MM.1S (cell line): ENCODE results near the gene FBXO44.

Experiments
- DNase-seq: peaks from one replicate; pipeline ENCODE4 v3.0.0-alpha.2; 2015
- H2AFZ ChIP-seq: fragments of 300-600 bp; sonication (generic); 2 replicates; pipeline ENCODE4 v1.6.0; 2016; ENCODE audit warnings: antibody characterized with exemption, low read length
- H3F3A ChIP-seq: fragments of 300-600 bp; sonication (generic); 2 replicates; pipeline ENCODE4 v1.6.1; 2016; ENCODE audit warnings: mild to moderate bottlenecking, antibody characterized with exemption, low read length, moderate library complexity, mixed read lengths; ENCODE audit not compliant: insufficient read depth
- H3K27ac ChIP-seq: fragments of 300-600 bp; sonication (generic); 2 replicates; pipeline ENCODE4 v1.5.1; 2016; ENCODE audit warnings: mild to moderate bottlenecking, low read length
- H3K27me3 ChIP-seq: fragments of 300-600 bp; sonication (generic); replicated peaks from 2 replicates; pipeline ENCODE4 v1.6.0; 2016; ENCODE audit warnings: low read length; ENCODE audit not compliant: insufficient read depth
- H3K36me3 ChIP-seq: fragments of 300-600 bp; sonication (generic); replicated peaks from 2 replicates; pipeline ENCODE4 v1.6.1; 2016; ENCODE audit warnings: mild to moderate bottlenecking, low read length, mixed read lengths; ENCODE audit not compliant: insufficient read depth
- H3K4me1 ChIP-seq: fragments of 300-600 bp; sonication (generic); 2 replicates; pipeline ENCODE4 v1.6.1; 2016; ENCODE audit warnings: low read length, mixed read lengths
- H3K4me2 ChIP-seq: fragments of 300-600 bp; sonication (generic); 2 replicates; pipeline ENCODE4 v1.6.0; 2016; ENCODE audit warnings: low read depth, low read length
- H3K4me3 ChIP-seq: fragments of 300-600 bp; sonication (generic); 2 replicates; pipeline ENCODE4 v1.5.1; 2016; ENCODE audit warnings: low read length, mixed read lengths
- H3K79me2 ChIP-seq: fragments of 300-600 bp; sonication (generic); 2 replicates; pipeline ENCODE4 v1.6.1; 2016; ENCODE audit warnings: mixed run types, low read length, mixed read lengths
- H3K9ac ChIP-seq: fragments of 300-600 bp; sonication (generic); 2 replicates; pipeline ENCODE4 v1.6.1; 2016; ENCODE audit warnings: low read length, mixed read lengths
- H3K9me2 ChIP-seq: fragments of 300-600 bp; sonication (generic); replicated peaks from 2 replicates; pipeline ENCODE4 v1.6.1; 2016; ENCODE audit warnings: mild to moderate bottlenecking, low read length, mixed read lengths; ENCODE audit not compliant: insufficient read depth
- H3K9me3 ChIP-seq: fragments of 300-600 bp; sonication (generic); replicated peaks from 2 replicates; pipeline ENCODE4 v1.6.1; 2016; ENCODE audit warnings: mild to moderate bottlenecking, low read length, mixed read lengths; ENCODE audit not compliant: insufficient read depth
- H4K20me1 ChIP-seq: fragments of 300-600 bp; sonication (generic); 2 replicates; pipeline ENCODE4 v1.6.1; 2016; ENCODE audit warnings: mild to moderate bottlenecking, low read length, moderate library complexity, mixed read lengths; ENCODE audit not compliant: insufficient read depth
- CTCF ChIP-seq: fragments of 300-600 bp; sonication (generic); IDR thresholded peaks from 2 replicates; pipeline ENCODE4 v1.5.1; 2016; ENCODE audit warnings: antibody characterized with exemption, low read length, mixed read lengths
- EZH2 ChIP-seq: fragments of 300-600 bp; sonication (generic); optimal IDR thresholded peaks from 2 replicates; pipeline ENCODE3; 2017; ENCODE audit warnings: low read depth, mild to moderate bottlenecking, antibody characterized with exemption, low read length, mixed read lengths
- EZH2phosphoT487 ChIP-seq: fragments of 300-600 bp; sonication (generic); IDR thresholded peaks from 2 replicates; pipeline ENCODE4 v1.6.1; 2018; ENCODE audit warnings: antibody characterized with exemption, low read length

The FBXO44 gene

GRCh38 chr1:11650331-11650991 lies 4.2 kb upstream of the FBXO44 start:
- Histone ChIP-seq H2AFZ (peak overlapping the region; percentile 84), H3F3A (no peaks in the 10 kb centered on the region; the same call in 1 of the 2 replicates)

GRCh38 chr1:11651017-11651416 lies 3.7 kb upstream of the FBXO44 start:
- Histone ChIP-seq H3K27me3 (no peaks in the 10 kb centered on the region; the same call in 1 of the 2 replicates), H3K27ac (no peak overlapping the region), H3K9me3 (no peaks in the 10 kb centered on the region), H3F3A (no peaks in the 10 kb centered on the region; the same call in 1 of the 2 replicates), H3K79me2 (no peaks in the 10 kb centered on the region), H3K4me2 (peak overlapping the region; percentile 93), H4K20me1 (no peaks in the 10 kb centered on the region), H3K36me3 (no peaks in the 10 kb centered on the region), H3K9ac (peak overlapping the region; percentile 43; the same call in 1 of the 2 replicates), H3K9me2 (no peaks in the 10 kb centered on the region), H3K4me3 (peak overlapping the region; percentile 57), H2AFZ (peak overlapping the region; percentile 84), H3K4me1 (peaks cover 15% of the 10 kb centered on the region)
- DNase-seq: no peak
- TF ChIP-seq EZH2phosphoT487 (no peak), CTCF (no peak), EZH2 (no peak)

More at GRCh38 chr1:11650331-11650991, 4.2 kb upstream of the FBXO44 start:
- H3K36me3 ChIP-seq: no peaks in the 10 kb centered on the region
- peaks cover 15% of the 10 kb centered on the region for H3K4me1 ChIP-seq
- no peaks in the 10 kb centered on the region for H4K20me1 ChIP-seq
- H3K79me2 ChIP-seq: no peaks in the 10 kb centered on the region
- peak overlapping the region; percentile 43; the same call in 1 of the 2 replicates for H3K9ac ChIP-seq
- H3K4me2 ChIP-seq: peak overlapping the region; percentile 93
- DNase-seq: peak; percentile 91
- H3K27me3 ChIP-seq: no peaks in the 10 kb centered on the region; the same call in 1 of the 2 replicates
- no peak for TF ChIP-seq EZH2
- peak; percentile 90 for TF ChIP-seq CTCF
- peak overlapping the region; percentile 57 for H3K4me3 ChIP-seq
- no peak overlapping the region for H3K27ac ChIP-seq
- no peaks in the 10 kb centered on the region for H3K9me2 ChIP-seq
- H3K9me3 ChIP-seq: no peaks in the 10 kb centered on the region

- Histone ChIP-seq H4K20me1 (no peaks in the 10 kb centered on the region), H3K4me2 (no peak overlapping the region), H3K9me3 (no peaks in the 10 kb centered on the region), H3K27me3 (no peaks in the 10 kb centered on the region; the same call in 1 of the 2 replicates), H3F3A (no peaks in the 10 kb centered on the region; the same call in 1 of the 2 replicates), H3K9me2 (no peaks in the 10 kb centered on the region), H3K4me1 (peaks cover 15% of the 10 kb centered on the region), H3K4me3 (no peak overlapping the region), H2AFZ (no peak overlapping the region), H3K79me2 (no peaks in the 10 kb centered on the region), H3K27ac (no peak overlapping the region), H3K36me3 (no peaks in the 10 kb centered on the region), H3K9ac (no peak overlapping the region)
- TF ChIP-seq CTCF (no peak), EZH2phosphoT487 (no peak), EZH2 (no peak)
- no peak for DNase-seq
Measured at GRCh38 chr1:11652203-11652780, 2.4 kb upstream of the FBXO44 start.
